ENCODE measurements around the gene SYNDIG1L. TPM values are rescaled to one million over a fixed set of nuclear protein-coding genes. Genes with fewer than 3 reads are reported as not detected.

Gene SYNDIG1L
- total and polyA plus RNA-seq, 10 of the 15 experiments (the other 5 are each of a cell fraction or from before 2014, with no cell fraction given), result 0.04 TPM; not detected in 9

- Histone ChIP-seq H3K4me1 (ENCODE audit: control insufficient read depth, insufficient read depth, low read length) (no peaks in the 10 kb centered on the region), H3K4me2 (ENCODE audit: control insufficient read depth, insufficient read depth) (no peak overlapping the region), H3K36me3 (ENCODE audit: control insufficient read depth in 2 of 2, insufficient read depth in 2 of 2, low read length in 1 of 2) (no peaks in the 10 kb centered on the region), H3K27ac (ENCODE audit: control insufficient read depth, insufficient read depth) (no peak overlapping the region), H2AFZ (ENCODE audit: control insufficient read depth, low read depth, low read length) (no peak overlapping the region), H3K4me3 (no peak overlapping the region), H3K79me2 (ENCODE audit: control insufficient read depth, insufficient read depth, low read length) (no peaks in the 10 kb centered on the region), H3K9ac (ENCODE audit: control insufficient read depth, insufficient read depth, low read length) (no peak overlapping the region), H3K27me3 (replicated peaks in 1 of 2; ENCODE audit: control insufficient read depth in 2 of 2, insufficient read depth in 2 of 2, low read length in 1 of 2) (peaks cover 0 to 5% of the 10 kb centered on the region in 2 experiments; a peak in 2 of 4 replicates), H3K9me3 (replicated peaks; ENCODE audit: control insufficient read depth, insufficient read depth, low read length) (no peaks in the 10 kb centered on the region), H4K20me1 (ENCODE audit: control insufficient read depth, insufficient read depth) (no peaks in the 10 kb centered on the region)
- in situ Hi-C loops (cut with MboI), result no loop called here
- ChIA-PET SMC1A (ENCODE audit: uncharacterized antibody, unreplicated experiment) (interaction anchor here (1.3 kb wide), 1 partner anchor 31 kb away, joined by 5 read pairs; no protein-coding TSS in a partner anchor), POLR2A (no interaction called here), CTCF (interaction anchor here (0.7 to 1.9 kb wide), 3 partner anchors 34 to 194 kb away, joined by 3 to 7 read pairs (median 3); partner anchors contain the start of genes ISCA2 and NPC2), RAD21 (ENCODE audit: unreplicated experiment) (no interaction called here)
- ATAC-seq (peak; percentile 97), DNase-seq (ENCODE audit: low read depth, low spot score) (no peak), FAIRE-seq (peak; percentile 69)
- TF ChIP-seq SMC3 (IDR thresholded peaks at IDR 0.05; ENCODE audit: borderline replicate concordance, low read length) (peak; percentile 26; the same call in 1 of the 2 replicates), RAD21 (IDR thresholded peaks at IDR 0.05; ENCODE audit: insufficient read depth, low read depth, low read length) (peak; percentile 41), CTCF (IDR thresholded peaks at IDR 0.05 in 2 of 3, conservative IDR thresholded peaks at IDR 0.05 in 1 of 3; ENCODE audit: control insufficient read depth in 2 of 3, extremely low read depth in 1 of 3, insufficient read depth in 1 of 3, low read depth in 3 of 3, low read length in 3 of 3) (peak; percentile 54 to 74 (median 61)), SUPT20H (IDR thresholded peaks at IDR 0.05; ENCODE audit: borderline replicate concordance, control insufficient read depth, low read depth, low read length) (no peak), EP300 (IDR thresholded peaks at IDR 0.05; ENCODE audit: borderline replicate concordance in 1 of 2, control insufficient read depth in 1 of 2, low read depth in 2 of 2, low read length in 2 of 2) (no peak), YY1 (IDR thresholded peaks at IDR 0.05; ENCODE audit: low read depth, low read length) (0 out of 2 replicates have a peak, but pooled peaks have one; percentile 18), FOXK2 (IDR thresholded peaks at IDR 0.05) (no peak)
- no TSS peak for BruUV-seq (replicated peaks)
- intact Hi-C loops (cut with micrococcal nuclease; ENCODE audit: unreplicated experiment), result no loop called here
- 37% methylated on average over 10 of the region's 10 CpGs for WGBS (ENCODE audit: insufficient coverage, insufficient replicate concordance, low lambda C conversion rate, missing lambda C conversion rate)
Measured at GRCh38 chr14:74459289-74459946, 33.4 kb upstream of the SYNDIG1L start.

Measured in GM12878 (cell line).